Stimulated activated CD4-positive, alpha-beta T cell treated with anti-CD3 and anti-CD28 coated beads, Interleukin-1b, Interleukin-23, amount 100 ng/mL, for 48 hours (primary cell): ENCODE measurements around the gene ITPKC.

Experiments
- DNase-seq: peaks from one replicate; pipeline ENCODE4 v3.0.0-alpha.2; 2020

ITPKC gene

GRCh38 chr19:40690693-40691420 lies 26.1 kb upstream of the ITPKC start:
- DNase-seq, result peak; percentile 89

- no peak for DNase-seq
These were observed 25.3 kb upstream of the ITPKC start for GRCh38 chr19:40691421-40692211.

- no peak for DNase-seq
These were observed 24.7 kb upstream of the ITPKC start for GRCh38 chr19:40692212-40692551.

- DNase-seq, result no peak
These were observed 23.6 kb upstream of the ITPKC start for GRCh38 chr19:40693150-40693788.

- no peak for DNase-seq
These were observed 23.0 kb upstream of the ITPKC start for GRCh38 chr19:40693896-40694295.

- no peak for DNase-seq
These were observed 21.0 kb upstream of the ITPKC start for GRCh38 chr19:40695881-40696280.

- no peak for DNase-seq
These were observed 19.9 kb upstream of the ITPKC start for GRCh38 chr19:40697007-40697406.

GRCh38 chr19:40700083-40700482 lies 16.8 kb upstream of the ITPKC start:
- no peak for DNase-seq

GRCh38 chr19:40701758-40702157 lies 15.2 kb upstream of the ITPKC start:
- no peak for DNase-seq

GRCh38 chr19:40702337-40703012 lies 14.4 kb upstream of the ITPKC start:
- no peak for DNase-seq

GRCh38 chr19:40703029-40703755 lies 13.7 kb upstream of the ITPKC start:
- no peak for DNase-seq

GRCh38 chr19:40704491-40705361 lies 12.2 kb upstream of the ITPKC start:
- no peak for DNase-seq

- DNase-seq, result no peak
These were observed 11.6 kb upstream of the ITPKC start for GRCh38 chr19:40705362-40705651.

- no peak for DNase-seq
These were observed 10.8 kb upstream of the ITPKC start for GRCh38 chr19:40705950-40706619.

GRCh38 chr19:40707615-40708014 lies 9.3 kb upstream of the ITPKC start:
- DNase-seq, result no peak

GRCh38 chr19:40709817-40710216 lies 7.1 kb upstream of the ITPKC start:
- no peak for DNase-seq

GRCh38 chr19:40713939-40714338 lies 3.0 kb upstream of the ITPKC start:
- DNase-seq, result no peak

- DNase-seq, result peak; percentile 91
These were observed 2.2 kb upstream of the ITPKC start for GRCh38 chr19:40714441-40715299.

GRCh38 chr19:40716031-40716481 lies 856 bp upstream of the ITPKC start:
- DNase-seq, result peak; percentile 81

GRCh38 chr19:40717325-40717879 lies 490 bp downstream of the ITPKC start:
- DNase-seq, result no peak
